CD8-positive, alpha-beta memory T cell (primary cell): ENCODE measurements around the gene LIG1. TPM values are rescaled to one million over a fixed set of nuclear protein-coding genes. Genes with fewer than 3 reads are reported as not detected.

Experiments
- CTCF ChIA-PET: fragments of 350-600 bp; sonication (Branson Sonifier 250); formaldehyde crosslinking; loops from one replicate; lab custom pipeline; 2021; ENCODE audit warnings: antibody characterized with exemption; lab: Charles Lee
- POLR2A ChIA-PET: fragments of 350-600 bp; sonication (Branson Sonifier 250); formaldehyde crosslinking; loops from one replicate; lab custom pipeline; 2021; ENCODE audit warnings: antibody characterized with exemption; lab: Charles Lee
- DNase-seq, 5 donors: peaks; one replicate each; pipeline versions ENCODE4 v3.0.0 to v3.0.0-alpha.2; 2020 to 2022; ENCODE audit warnings: mixed read lengths in 1 of 5
- H3K27ac ChIP-seq: one replicate; pipeline ENCODE4 v1.7.0; 2013; ENCODE audit warnings: low read depth, mild to moderate bottlenecking, low read length, moderate library complexity
- H3K27me3 ChIP-seq: 2 replicates; pipeline ENCODE4 v1.7.0; 2013; ENCODE audit warnings: low read length, mild to moderate bottlenecking; ENCODE audit not compliant: insufficient read depth, poor library complexity, severe bottlenecking
- H3K36me3 ChIP-seq: 2 replicates; pipeline ENCODE4 v1.7.0; 2013; ENCODE audit warnings: mild to moderate bottlenecking, low read length, moderate library complexity; ENCODE audit not compliant: insufficient read depth
- H3K4me1 ChIP-seq: 2 replicates; pipeline ENCODE4 v1.7.0; 2013; ENCODE audit warnings: mild to moderate bottlenecking, low read length, moderate library complexity; ENCODE audit not compliant: insufficient read depth
- H3K4me3 ChIP-seq: 2 replicates; pipeline ENCODE4 v1.7.0; 2013; ENCODE audit warnings: mild to moderate bottlenecking, low read length
- H3K9me3 ChIP-seq: 2 replicates; pipeline ENCODE4 v1.7.0; 2013; ENCODE audit warnings: mild to moderate bottlenecking, low read length
- H3K27ac Mint-ChIP-seq, 8 donors: one replicate each; pipeline ENCODE4 v1.8.0; 2020 to 2021; ENCODE audit warnings: mixed read lengths in 8 of 8, mild to moderate bottlenecking in 6 of 8, inconsistent platforms in 3 of 8, moderate library complexity in 3 of 8
- H3K27me3 Mint-ChIP-seq, 2 donors: one replicate each; pipeline ENCODE4 v1.8.0; 2020 to 2021; ENCODE audit warnings: mixed read lengths in 2 of 2, mild to moderate bottlenecking in 1 of 2, moderate library complexity in 1 of 2
- H3K36me3 Mint-ChIP-seq, 3 donors: one replicate each; pipeline ENCODE4 v1.8.0; 2020 to 2021; ENCODE audit warnings: mixed read lengths in 3 of 3, inconsistent platforms in 1 of 3, mild to moderate bottlenecking in 1 of 3
- H3K4me1 Mint-ChIP-seq, 3 donors: one replicate each; pipeline ENCODE4 v1.8.0; 2020 to 2021; ENCODE audit warnings: mixed read lengths in 3 of 3, inconsistent platforms in 1 of 3, mild to moderate bottlenecking in 1 of 3
- H3K4me3 Mint-ChIP-seq, 7 donors: one replicate each; pipeline ENCODE4 v1.8.0; 2020 to 2021; ENCODE audit warnings: mixed read lengths in 7 of 7, mild to moderate bottlenecking in 6 of 7, moderate library complexity in 4 of 7, inconsistent platforms in 2 of 7
- H3K9me3 Mint-ChIP-seq, 5 donors: one replicate each; pipeline ENCODE4 v1.8.0; 2020 to 2022; ENCODE audit warnings: mixed read lengths in 5 of 5, mild to moderate bottlenecking in 3 of 5, moderate library complexity in 2 of 5, inconsistent platforms in 1 of 5
- polyA plus RNA-seq: library from polyadenylated mRNA; unstranded; fragments of 300-500 nt; fragmentation: Illumina TruSeq; gene quantifications from one replicate; pipeline ENCODE4 v1.2.3, GENCODE V29; 2021
- total RNA-seq, 2 experiments: library from RNA; stranded (reverse); gene quantifications; one replicate each; pipeline ENCODE4 v1.2.3, GENCODE V29; 2021

Gene LIG1
- total and polyA plus RNA-seq, 3 experiments from 2014 or later: 24.1 to 135 (median 129) TPM

DNA sequence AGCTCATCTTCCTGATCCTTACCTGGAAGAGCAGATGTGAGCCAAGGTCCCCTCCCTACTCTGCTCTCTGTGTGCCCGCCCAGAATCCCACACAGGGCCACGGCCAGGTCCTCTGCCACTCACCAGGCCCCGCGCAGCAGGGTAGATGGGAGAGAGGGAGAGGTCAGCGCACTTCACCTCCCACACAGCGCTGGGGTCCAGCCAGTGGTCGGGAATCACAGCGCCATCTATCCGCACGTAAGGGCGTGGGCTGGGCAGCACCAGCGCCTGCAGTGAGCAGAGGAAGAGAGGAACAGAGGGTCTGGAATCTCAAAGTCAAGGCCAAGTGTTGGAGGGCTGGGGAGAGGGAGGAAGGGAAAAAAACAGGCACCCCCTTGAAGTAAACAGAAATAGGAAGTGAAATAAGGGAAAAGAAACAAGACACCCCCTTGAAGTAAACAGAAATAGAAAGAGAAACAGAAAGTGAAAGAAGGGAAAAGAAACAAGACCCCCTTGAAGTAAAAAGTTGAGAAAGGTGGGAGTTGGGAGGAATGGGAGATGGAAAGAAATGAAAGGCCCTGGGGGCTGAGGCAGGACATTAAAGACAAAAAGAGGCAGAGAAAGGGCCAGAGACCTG, 52.5 kb downstream of the LIG1 start:
- ChIA-PET CTCF (no interaction called here), POLR2A (no interaction called here)
- H3K27me3 Mint-ChIP-seq: no peaks in the 10 kb centered on the region

GRCh38 chr19:48113190-48113917, 56.8 kb downstream of the LIG1 start:
- Histone ChIP-seq H3K4me3 (no peak overlapping the region), H3K4me1 (no peaks in the 10 kb centered on the region), H3K27ac (no peak overlapping the region), H3K27me3 (no peaks in the 10 kb centered on the region), H3K36me3 (no peaks in the 10 kb centered on the region), H3K9me3 (no peaks in the 10 kb centered on the region)
- Mint-ChIP-seq H3K27ac (no peak overlapping the region), H3K36me3 (peaks cover 0 to 29% (median 3%) of the 10 kb centered on the region in 3 donors), H3K9me3 (no peaks in the 10 kb centered on the region), H3K4me1 (peaks cover 6 to 18% (median 17%) of the 10 kb centered on the region in 3 donors), H3K4me3 (no peak overlapping the region), H3K27me3 (no peaks in the 10 kb centered on the region)
- CTCF ChIA-PET: no interaction called here
- DNase-seq: no peak
- POLR2A ChIA-PET: interaction anchor here (0.6 kb wide), 1 partner anchor 90 kb away, joined by 3 read pairs; no protein-coding TSS in a partner anchor

More for the DNA sequence above, 52.5 kb downstream of the LIG1 start:
- Mint-ChIP-seq H3K9me3 (no peaks in the 10 kb centered on the region), H3K4me3 (peak overlapping the region in 1 of 7 donors; percentile 8), H3K27ac (peak overlapping the region; percentile 26 to 94 (median 72)), H3K36me3 (peaks cover 10 to 63% (median 14%) of the 10 kb centered on the region in 3 donors), H3K4me1 (peaks cover 6 to 15% (median 9%) of the 10 kb centered on the region in 3 donors)
- no peak overlapping the region for H3K27ac ChIP-seq
- H3K27me3 ChIP-seq: no peaks in the 10 kb centered on the region
- H3K36me3 ChIP-seq: no peaks in the 10 kb centered on the region
- DNase-seq: no peak
- no peaks in the 10 kb centered on the region for H3K4me1 ChIP-seq
- no peak overlapping the region for H3K4me3 ChIP-seq
- H3K9me3 ChIP-seq: no peaks in the 10 kb centered on the region

DNA sequence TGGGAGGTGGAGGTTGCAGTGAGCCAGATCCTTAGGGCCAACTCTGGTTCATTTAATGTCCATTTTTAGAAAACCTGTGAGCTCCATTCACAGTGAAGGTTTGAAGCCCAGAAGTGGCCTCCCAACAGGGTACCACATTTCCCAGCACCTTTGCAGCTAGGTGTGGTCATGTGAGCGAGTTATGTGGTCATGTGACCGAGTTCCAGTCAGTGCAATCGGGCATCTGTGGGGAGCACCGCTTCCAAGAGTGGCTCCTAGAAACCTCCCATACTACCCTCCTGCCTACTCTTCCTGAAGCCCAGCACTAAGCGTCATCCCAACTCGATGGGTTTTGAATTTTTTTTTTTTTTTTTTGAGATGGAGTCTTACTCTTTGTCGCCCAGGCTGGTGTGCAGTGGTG, 58.9 kb downstream of the LIG1 start:
- POLR2A ChIA-PET: no interaction called here
- peak overlapping the region in 6 of 7 donors; percentile 28 to 87 (median 82) for H3K4me3 Mint-ChIP-seq
- H3K9me3 Mint-ChIP-seq: no peaks in the 10 kb centered on the region

GRCh38 chr19:48110350-48110966, 59.7 kb downstream of the LIG1 start, which contains the start of gene PLA2G4C:
Gene PLA2G4C (minus strand): TSS chr19:48110817. CDS start chr19:48106529, 4,288 bp downstream.
- DNase-seq: peak; percentile 73 to 85 (median 74)
- H3K4me3 Mint-ChIP-seq: peak within 1 kb of the TSS; percentile 74 to 87 (median 81)
- no peaks in the 10 kb centered on the region for H3K27me3 ChIP-seq
- H3K9me3 Mint-ChIP-seq: no peaks in the 10 kb centered on the region
- peak within 1 kb of the TSS; percentile 21 to 90 (median 77) for H3K27ac Mint-ChIP-seq
- no peaks in the 10 kb centered on the region for H3K36me3 ChIP-seq
- H3K9me3 ChIP-seq: no peaks in the 10 kb centered on the region
- H3K4me3 ChIP-seq: peak within 1 kb of the TSS; percentile 67
- H3K36me3 Mint-ChIP-seq: peaks cover 0 to 11% (median 0%) of the 10 kb centered on the region in 3 donors
- H3K27ac ChIP-seq: peak within 1 kb of the TSS; percentile 25
- H3K4me1 Mint-ChIP-seq: peaks cover 2 to 15% (median 13%) of the 10 kb centered on the region in 3 donors
- H3K4me1 ChIP-seq: peaks cover 6% of the 10 kb centered on the region
- POLR2A ChIA-PET: interaction anchor here (0.6 kb wide), 1 partner anchor 555 kb away, joined by 3 read pairs; no protein-coding TSS in a partner anchor
- CTCF ChIA-PET: interaction anchor here (0.7 to 2.9 kb wide), 6 partner anchors 8 to 379 kb away, joined by 3 to 16 read pairs (median 4); no protein-coding TSS in a partner anchor
- peaks cover 0 to 4% of the 10 kb centered on the region in 2 donors for H3K27me3 Mint-ChIP-seq

More for the DNA sequence above, 58.9 kb downstream of the LIG1 start:
- Mint-ChIP-seq H3K36me3 (peaks cover 0 to 15% (median 0%) of the 10 kb centered on the region in 3 donors), H3K4me1 (peaks cover 2 to 15% (median 13%) of the 10 kb centered on the region in 3 donors), H3K27ac (peak overlapping the region in 2 of 8 donors; percentile 40 to 78), H3K27me3 (peaks cover 0 to 3% of the 10 kb centered on the region in 2 donors)
- peaks cover 6% of the 10 kb centered on the region for H3K4me1 ChIP-seq
- no peak for DNase-seq
- no peaks in the 10 kb centered on the region for H3K36me3 ChIP-seq
- CTCF ChIA-PET: interaction anchor here (1.7 to 2.9 kb wide), 2 partner anchors 9 to 41 kb away, joined by 6 to 16 read pairs; no protein-coding TSS in a partner anchor
- no peak overlapping the region for H3K27ac ChIP-seq
- no peak overlapping the region for H3K4me3 ChIP-seq
- no peaks in the 10 kb centered on the region for H3K27me3 ChIP-seq
- no peaks in the 10 kb centered on the region for H3K9me3 ChIP-seq

- no peaks in the 10 kb centered on the region for H3K27me3 ChIP-seq
- no peak overlapping the region for H3K4me3 ChIP-seq
- peaks cover 0 to 4% of the 10 kb centered on the region in 2 donors for H3K27me3 Mint-ChIP-seq
- peaks cover 6% of the 10 kb centered on the region for H3K4me1 ChIP-seq
- H3K36me3 Mint-ChIP-seq: peaks cover 0 to under 1% (median 0%) of the 10 kb centered on the region in 3 donors
- DNase-seq: no peak
- POLR2A ChIA-PET: no interaction called here
- H3K27ac Mint-ChIP-seq: peak overlapping the region in 1 of 8 donors; percentile 83
- H3K36me3 ChIP-seq: no peaks in the 10 kb centered on the region
- H3K4me3 Mint-ChIP-seq: peak overlapping the region in 4 of 7 donors; percentile 24 to 73 (median 48)
- H3K27ac ChIP-seq: no peak overlapping the region
- CTCF ChIA-PET: interaction anchor here (1.1 to 2.9 kb wide), 3 partner anchors 7 to 152 kb away, joined by 3 to 16 read pairs (median 4); no protein-coding TSS in a partner anchor
- no peaks in the 10 kb centered on the region for H3K9me3 Mint-ChIP-seq
- peaks cover 2 to 15% (median 13%) of the 10 kb centered on the region in 3 donors for H3K4me1 Mint-ChIP-seq
- H3K9me3 ChIP-seq: no peaks in the 10 kb centered on the region
These were observed 61.0 kb downstream of the LIG1 start for GRCh38 chr19:48108997-48109782.

- DNase-seq: no peak
- Mint-ChIP-seq H3K9me3 (no peaks in the 10 kb centered on the region), H3K27ac (peak overlapping the region in 1 of 8 donors; percentile 63), H3K4me3 (no peak overlapping the region), H3K27me3 (peaks cover 0 to 4% of the 10 kb centered on the region in 2 donors), H3K4me1 (peaks cover 3 to 6% (median 5%) of the 10 kb centered on the region in 3 donors), H3K36me3 (peaks cover 0 to 4% (median 3%) of the 10 kb centered on the region in 3 donors)
- H3K27ac ChIP-seq: no peak overlapping the region
- H3K4me1 ChIP-seq: peaks cover 6% of the 10 kb centered on the region
- CTCF ChIA-PET: interaction anchor here (0.5 to 3.7 kb wide), 4 partner anchors 7 to 1111 kb away, joined by 3 to 16 read pairs (median 3); partner anchors contain the start of gene PLA2G4C
- H3K27me3 ChIP-seq: no peaks in the 10 kb centered on the region
- no peak overlapping the region for H3K4me3 ChIP-seq
- H3K36me3 ChIP-seq: no peaks in the 10 kb centered on the region
- H3K9me3 ChIP-seq: no peaks in the 10 kb centered on the region
- POLR2A ChIA-PET: no interaction called here
These were observed 66.2 kb downstream of the LIG1 start for GRCh38 chr19:48103922-48104321.
